Uterus (tissue), 2 donors: ENCODE results near the gene DNAJC16.
"Not testable (repeated sequence)": the region's sequence is repeated elsewhere in the genome, so short reads cannot be mapped to it uniquely, and the experiment has no call there.

Source experiments
- POLR2A ChIP-seq, 2 donors: fragments of 450-650 bp; IDR thresholded peaks; one replicate each; pipeline ENCODE4 v1.6.1; 2016; ENCODE audit warnings: antibody characterized with exemption in 2 of 2, mild to moderate bottlenecking in 1 of 2, moderate library complexity in 1 of 2
- TF ChIP-seq, protein P1 (sequence below), 4 experiments: fragments of 200-600 bp in 2 of 4; fragments of 450-650 bp in 2 of 4; sonication (generic) in 2 of 4; IDR thresholded peaks; one replicate each; pipeline ENCODE4 v1.5.1; 2016 to 2019; ENCODE audit warnings: antibody characterized with exemption in 4 of 4, mild to moderate bottlenecking in 2 of 4, moderate library complexity in 1 of 4

DNA sequence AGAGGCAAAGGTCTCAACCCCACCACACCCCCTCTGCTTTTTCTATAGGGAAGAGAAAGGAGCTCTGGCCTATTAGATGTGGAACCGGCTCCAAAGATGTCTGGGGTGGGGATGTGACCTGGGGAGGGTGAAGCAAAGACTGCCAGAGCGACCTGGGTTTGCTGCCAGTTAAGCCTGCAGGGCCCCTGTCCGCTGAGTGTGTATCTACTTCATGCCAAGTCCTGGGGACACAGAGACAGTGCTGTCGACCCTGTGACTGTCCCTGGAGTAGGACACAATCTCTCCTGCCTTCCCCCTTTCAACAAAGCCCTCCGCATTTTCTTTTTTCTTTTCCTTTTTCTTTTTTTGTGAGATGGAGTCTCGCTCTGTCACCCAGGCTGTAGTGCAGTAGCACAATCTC, 44.2 kb upstream of the DNAJC16 start:
- TF ChIP-seq, protein P1, sequence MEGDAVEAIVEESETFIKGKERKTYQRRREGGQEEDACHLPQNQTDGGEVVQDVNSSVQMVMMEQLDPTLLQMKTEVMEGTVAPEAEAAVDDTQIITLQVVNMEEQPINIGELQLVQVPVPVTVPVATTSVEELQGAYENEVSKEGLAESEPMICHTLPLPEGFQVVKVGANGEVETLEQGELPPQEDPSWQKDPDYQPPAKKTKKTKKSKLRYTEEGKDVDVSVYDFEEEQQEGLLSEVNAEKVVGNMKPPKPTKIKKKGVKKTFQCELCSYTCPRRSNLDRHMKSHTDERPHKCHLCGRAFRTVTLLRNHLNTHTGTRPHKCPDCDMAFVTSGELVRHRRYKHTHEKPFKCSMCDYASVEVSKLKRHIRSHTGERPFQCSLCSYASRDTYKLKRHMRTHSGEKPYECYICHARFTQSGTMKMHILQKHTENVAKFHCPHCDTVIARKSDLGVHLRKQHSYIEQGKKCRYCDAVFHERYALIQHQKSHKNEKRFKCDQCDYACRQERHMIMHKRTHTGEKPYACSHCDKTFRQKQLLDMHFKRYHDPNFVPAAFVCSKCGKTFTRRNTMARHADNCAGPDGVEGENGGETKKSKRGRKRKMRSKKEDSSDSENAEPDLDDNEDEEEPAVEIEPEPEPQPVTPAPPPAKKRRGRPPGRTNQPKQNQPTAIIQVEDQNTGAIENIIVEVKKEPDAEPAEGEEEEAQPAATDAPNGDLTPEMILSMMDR (IDR thresholded peaks at IDR 0.05), result not testable (repeated sequence)
- TF ChIP-seq POLR2A (IDR thresholded peaks at IDR 0.05), result not testable (repeated sequence)
